Nucleus accumbens (tissue), 56 donors: ENCODE results near the gene PXK.
"Not testable (repeated sequence)": the region's sequence is repeated elsewhere in the genome, so short reads cannot be mapped to it uniquely, and the experiment has no call there.

ENCODE experiments used
- DNase-seq, 56 donors: peaks; one replicate each; lab custom pipeline; 2025; lab: John Stamatoyannopoulos, UW

Gene PXK

GRCh38 chr3:58332575-58333188 is at the start of gene PXK:
Gene PXK, plus strand, starts transcription at chr3:58332892. Its CDS starts 97 bp downstream, at chr3:58332989.
- DNase-seq, result peak in 55 of 56 donors; percentile 4 to 91 (median 76)

GRCh38 chr3:58285334-58285733 is 47.4 kb upstream of the PXK start:
- no peak for DNase-seq

GRCh38 chr3:58287354-58287753 is 45.3 kb upstream of the PXK start:
- peak in 46 of 56 donors; percentile 8 to 83 (median 55) for DNase-seq

GRCh38 chr3:58288011-58288728 is 44.5 kb upstream of the PXK start:
- peak in 11 of 56 donors; percentile 7 to 48 (median 11) for DNase-seq

GRCh38 chr3:58288964-58289613 is 43.6 kb upstream of the PXK start:
- DNase-seq, result not testable (repeated sequence)

- not testable (repeated sequence) for DNase-seq
These were observed 42.2 kb upstream of the PXK start for GRCh38 chr3:58290446-58290845.

- DNase-seq, result no peak
These were observed 40.9 kb upstream of the PXK start for GRCh38 chr3:58291671-58292338.

- DNase-seq, result no peak
These were observed 39.8 kb upstream of the PXK start for GRCh38 chr3:58292866-58293265.

- DNase-seq, result peak in 41 of 56 donors; percentile 10 to 71 (median 40)
These were observed 39.2 kb upstream of the PXK start for GRCh38 chr3:58293516-58293915.

GRCh38 chr3:58296269-58296668 is 36.4 kb upstream of the PXK start:
- DNase-seq, result peak in 54 of 56 donors; percentile 12 to 87 (median 70)

GRCh38 chr3:58296843-58297242 is 35.8 kb upstream of the PXK start:
- no peak for DNase-seq

GRCh38 chr3:58298190-58298589 is 34.5 kb upstream of the PXK start:
- no peak for DNase-seq

- no peak for DNase-seq
These were observed 33.6 kb upstream of the PXK start for GRCh38 chr3:58299075-58299474.

GRCh38 chr3:58299839-58300516 is 32.7 kb upstream of the PXK start:
- peak in 4 of 56 donors; percentile 13 to 26 (median 20) for DNase-seq

- peak; percentile 30 to 100 (median 96) for DNase-seq
These were observed 26.6 kb upstream of the PXK start, which contains the start of the genes HTD2 and RPP14 for GRCh38 chr3:58305882-58306711. Gene HTD2, plus strand, starts transcription at chr3:58306520. Its CDS starts 11,094 bp downstream, at chr3:58317614. Gene RPP14, plus strand, starts transcription at chr3:58306245. Its CDS starts 4,085 bp downstream, at chr3:58310330.

GRCh38 chr3:58307639-58308215 is 25.0 kb upstream of the PXK start:
- DNase-seq, result peak in 1 of 56 donors; percentile 18

- DNase-seq, result peak in 1 of 56 donors; percentile 11
These were observed 24.0 kb upstream of the PXK start for GRCh38 chr3:58308728-58309127.

- no peak for DNase-seq
These were observed 14.9 kb upstream of the PXK start for GRCh38 chr3:58317811-58318210.

GRCh38 chr3:58321791-58322190 is 10.9 kb upstream of the PXK start:
- DNase-seq, result no peak
